Ovary (tissue), 9 donors: ENCODE results near the gene POU2AF2. TPM values are rescaled to one million over a fixed set of nuclear protein-coding genes. Genes with fewer than 3 reads are reported as not detected.

Experiments used
- DNase-seq, 5 donors: peaks; one replicate each; pipeline ENCODE4 v3.0.0-alpha.2; 2019 to 2020
- H3K27ac ChIP-seq, 2 donors: fragments of 200-600 bp; one replicate each; pipeline versions ENCODE4 v1.5.1 to v1.8.0; 2019 to 2022
- H3K27me3 ChIP-seq: fragments of 200-600 bp; one replicate; pipeline ENCODE4 v1.8.0; 2022
- H3K36me3 ChIP-seq: fragments of 200-600 bp; sonication (generic); one replicate; pipeline ENCODE4 v1.5.1; 2019
- H3K4me1 ChIP-seq: one replicate; pipeline ENCODE4 v1.8.1; 2013; ENCODE audit warnings: mild to moderate bottlenecking, moderate library complexity; ENCODE audit not compliant: insufficient read depth
- H3K4me3 ChIP-seq: fragments of 200-600 bp; sonication (generic); one replicate; pipeline ENCODE4 v1.5.1; 2017
- H3K9me3 ChIP-seq, 2 donors: fragments of 200-600 bp in 1 of 2; sonication (generic) in 1 of 2; one replicate each; pipeline versions ENCODE4 v1.5.1 to v1.8.1; 2013 to 2019; ENCODE audit warnings: mild to moderate bottlenecking in 1 of 2, moderate library complexity in 1 of 2
- CTCF ChIP-seq, 3 donors: fragments of 450-650 bp in 2 of 3; fragments of 200-600 bp in 1 of 3; IDR thresholded peaks; one replicate each; pipeline versions ENCODE4 v1.5.1 to v1.8.0; 2016 to 2022; ENCODE audit warnings: antibody characterized with exemption in 3 of 3, mild to moderate bottlenecking in 1 of 3
- EP300 ChIP-seq: sonication (generic); formaldehyde crosslinking; IDR thresholded peaks from one replicate; pipeline ENCODE4 v1.6.1; 2017; ENCODE audit warnings: antibody characterized with exemption
- POLR2A ChIP-seq: fragments of 450-650 bp; IDR thresholded peaks from one replicate; pipeline ENCODE4 v1.6.1; 2017; ENCODE audit warnings: antibody characterized with exemption, mild to moderate bottlenecking, moderate library complexity
- WGBS, 3 donors: extraction: QIAGEN DNeasy Blood & Tissue Kit in 1 of 3; methylation state at CpG; one replicate each; pipeline versions ENCODE4 v1.1.5 to v1.1.7; 2013 to 2017; 5-methylcytosine and 5-hydroxymethylcytosine counted together
- intact Hi-C, 4 donors: fragments of 100-400 bp; cut with DNase I; formaldehyde crosslinking; loops; one replicate each; pipeline versions ENCODE4 v1.11.0 to v1.15.1; 2022 to 2023
- polyA plus RNA-seq, 2 donors: library from polyadenylated mRNA; stranded (reverse); fragments of 200-250 nt in 1 of 2; fragments of 350-450 nt in 1 of 2; fragmentation: Illumina TruSeq in 1 of 2; extraction: RNeasy Lipid Tissue Mini Kit (QIAGEN cat#74804) in 1 of 2; gene quantifications; one replicate each; pipeline ENCODE4 v1.2.3, GENCODE V29; 2013 to 2014
- total RNA-seq, 7 donors: library from RNA; depleted of rRNA in 2 of 7; stranded (reverse); fragments of >200 nt in 2 of 7; fragmentation: NEBNext Ultra II Directional in 3 of 7; extraction: Animal tissue kit (Norgen Biotek cat#: 25700) in 3 of 7; gene quantifications; one replicate each; pipeline versions ENCODE4 v1.1.0 to v1.2.4, GENCODE V29; 2016 to 2023
- donor health status: DM: no; HTN: no; CAD: no; lungs with moderate emphysema.
- donor health status: DM: no; HTN: no; CAD: no.
- donor health status: Bipolar disorder and iron deficiency.
- donor health status: DM: yes; HTN: yes; CAD: no.
- donor health status: DM: no; HTN: no; CAD: no.
- donor health status: DM: yes; HTN: yes; CAD: no.

The POU2AF2 gene
- total and polyA plus RNA-seq, 9 donors: 0.07 to 1.8 (median 0.30) TPM; not detected in 2

DNA sequence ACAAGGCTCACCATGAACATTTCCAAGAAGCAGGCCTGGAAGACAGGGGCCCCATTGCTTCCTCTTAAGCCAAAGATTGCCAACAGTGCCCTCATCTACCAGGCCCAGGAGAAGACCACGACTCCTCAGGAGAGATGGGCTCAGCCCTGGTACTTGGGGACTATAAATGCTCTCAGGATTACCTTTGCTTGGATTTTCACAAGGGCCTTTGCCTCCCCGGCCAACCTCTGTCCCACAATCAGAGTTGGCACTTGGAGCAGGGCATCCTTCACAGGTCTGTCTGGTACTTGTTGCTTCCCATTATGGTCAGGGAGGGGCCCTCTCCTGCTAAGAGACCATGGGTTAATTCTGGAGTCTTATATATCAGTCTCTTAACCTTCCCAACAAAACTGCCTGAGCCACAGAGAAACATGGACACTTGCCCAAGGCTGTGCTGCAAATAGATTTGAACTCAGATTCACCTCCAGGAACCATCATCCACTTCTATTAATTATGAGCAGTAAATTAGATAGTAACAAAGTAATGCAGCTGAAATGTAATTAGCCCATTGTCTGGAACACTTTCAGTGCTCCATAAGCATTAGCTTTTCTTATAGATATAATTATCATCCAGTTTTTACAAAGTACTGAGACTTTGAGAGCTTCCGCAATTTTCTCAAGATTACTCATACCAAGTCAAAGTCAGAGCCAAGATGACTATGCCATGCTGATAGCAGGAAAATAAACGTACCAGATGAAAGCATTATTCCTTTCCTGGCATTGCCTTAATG is 86.4 kb downstream of the POU2AF2 start:
- intact Hi-C loops: no loop called here
- peak in 2 of 5 donors; percentile 49 to 57 for DNase-seq

DNA sequence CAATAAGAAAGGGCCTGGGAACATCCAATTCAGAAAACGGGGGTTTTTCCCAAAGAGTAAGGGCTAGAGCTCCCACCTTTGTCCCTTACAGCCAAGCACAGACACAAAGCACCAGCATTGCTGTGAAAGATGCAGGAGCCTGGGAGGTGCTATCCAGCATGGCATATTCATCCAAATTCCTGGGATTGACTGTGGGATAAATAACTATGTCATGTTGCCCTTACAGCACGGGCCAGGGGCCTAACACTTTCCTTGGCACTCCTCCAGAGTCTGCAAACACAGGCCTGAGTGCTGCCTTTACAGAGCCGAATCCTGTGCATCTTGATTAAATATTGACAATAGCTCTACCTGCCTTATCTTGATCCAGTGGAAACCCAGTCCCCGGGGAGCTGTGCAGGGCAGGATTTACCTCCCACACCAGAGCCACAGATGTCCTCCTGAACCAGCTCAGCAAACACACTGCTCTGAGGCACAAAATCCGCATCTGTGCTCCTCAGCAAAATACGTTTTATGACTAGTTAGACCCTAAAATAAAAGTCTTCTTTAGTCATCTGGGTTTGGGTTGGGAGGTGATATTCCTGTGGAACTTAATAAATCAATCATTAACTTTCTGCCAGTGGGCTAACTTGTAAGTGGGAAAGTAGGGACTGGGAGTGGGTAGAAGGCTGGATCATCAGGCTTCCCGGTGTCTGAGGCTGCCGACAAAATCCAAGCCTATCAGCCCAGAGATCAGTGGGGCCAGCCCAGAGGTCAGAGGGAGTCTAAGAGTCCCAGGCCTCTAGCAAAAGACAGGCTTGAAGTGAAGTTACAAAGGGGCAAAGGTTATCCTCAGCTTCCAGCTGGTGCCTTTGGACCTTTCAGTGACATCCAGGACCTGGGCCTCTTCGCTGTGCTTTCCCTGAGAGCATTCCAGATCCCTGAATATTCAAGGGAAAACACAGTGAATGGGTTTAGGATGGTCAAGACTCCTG is 89.3 kb downstream of the POU2AF2 start:
- Histone ChIP-seq H3K36me3 (no peaks in the 10 kb centered on the region), H3K27me3 (no peaks in the 10 kb centered on the region), H3K9me3 (no peaks in the 10 kb centered on the region), H3K27ac (no peak overlapping the region), H3K4me3 (no peak overlapping the region), H3K4me1 (peaks cover 29% of the 10 kb centered on the region)
- DNase-seq: no peak
- TF ChIP-seq CTCF (IDR thresholded peaks at IDR 0.05) (no peak), EP300 (no peak), POLR2A (no peak)
- 70 to 73% (median 73%) methylated on average over 9 of the region's 9 CpGs for WGBS, 3 donors
- intact Hi-C loops: no loop called here

More for the DNA sequence above, 86.4 kb downstream of the POU2AF2 start:
- TF ChIP-seq EP300 (no peak), CTCF (IDR thresholded peaks at IDR 0.05) (no peak), POLR2A (no peak)
- Histone ChIP-seq H3K4me3 (no peak overlapping the region), H3K9me3 (no peaks in the 10 kb centered on the region), H3K4me1 (peaks cover 33% of the 10 kb centered on the region), H3K27me3 (no peaks in the 10 kb centered on the region), H3K36me3 (no peaks in the 10 kb centered on the region), H3K27ac (peak overlapping the region in 1 of 2 donors; percentile 77)
- 32 to 37% (median 35%) methylated on average over 4 of the region's 4 CpGs for WGBS, 3 donors

DNA sequence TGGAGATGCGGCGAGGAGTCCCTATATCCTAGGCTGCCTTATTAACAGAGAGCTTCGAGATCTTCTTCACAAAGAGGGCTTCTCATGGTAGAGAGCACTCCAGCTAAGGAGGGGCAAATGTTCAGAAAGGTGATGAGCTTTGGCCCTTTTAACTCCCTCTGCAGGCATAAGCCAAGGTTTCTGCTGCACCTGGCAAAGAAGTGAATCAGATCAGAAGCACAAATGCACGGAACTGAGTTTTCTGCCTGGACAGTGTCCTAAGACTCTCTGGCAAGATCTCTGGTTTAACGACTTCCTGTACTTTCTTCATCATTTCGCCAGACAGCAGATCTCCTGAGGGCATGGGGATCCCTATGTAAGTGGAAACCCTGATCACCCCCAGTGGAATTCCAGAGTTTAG is 90.0 kb downstream of the POU2AF2 start:
- TF ChIP-seq EP300: no peak
- no peak for TF ChIP-seq POLR2A
- no peak for TF ChIP-seq CTCF (IDR thresholded peaks at IDR 0.05)
- H3K4me3 ChIP-seq: no peak overlapping the region
- 75 to 82% (median 80%) methylated on average over 6 of the region's 6 CpGs for WGBS, 3 donors
- no peaks in the 10 kb centered on the region for H3K27me3 ChIP-seq
- intact Hi-C loops: no loop called here
- H3K36me3 ChIP-seq: no peaks in the 10 kb centered on the region
- no peak overlapping the region for H3K27ac ChIP-seq
- DNase-seq: no peak
- H3K9me3 ChIP-seq: no peaks in the 10 kb centered on the region
- peaks cover 25% of the 10 kb centered on the region for H3K4me1 ChIP-seq

Other genes with a start within 250 kb of the POU2AF2 start
- gene POU2AF3, start 52.8 kb downstream of the POU2AF2 start, total RNA-seq: 10 to 100 TPM in 3 of 7 donors, 1 to 10 TPM in 4; 2.1 to 11.8 (median 8.9) TPM
- 1 to 10 TPM; 4.5 to 7.4 TPM for gene POU2AF3, start 52.8 kb downstream of the POU2AF2 start, polyA plus RNA-seq
- 1 to 10 TPM in 3 of 7 donors, under 1 TPM in 4; 0.48 to 4.1 (median 0.83) TPM for gene POU2AF1, start 133.6 kb downstream of the POU2AF2 start, total RNA-seq
- gene POU2AF1, start 133.6 kb downstream of the POU2AF2 start, polyA plus RNA-seq: 1 to 10 TPM in 1 of 2 donors, under 1 TPM in 1; 0.29 to 1.2 TPM